GM06990 (cell line): ENCODE results near the gene PKIG.

Experiments
- DNase-seq: peaks from one replicate; pipeline ENCODE4 v3.0.0-alpha.2; 2011; ENCODE audit not compliant: insufficient read length; ENCODE audit errors: extremely low read depth
- H3K27me3 ChIP-seq: replicated peaks from 2 replicates; pipeline ENCODE4 v1.6.0; 2011; ENCODE audit warnings: low read length; ENCODE audit not compliant: control insufficient read depth, insufficient read depth
- H3K36me3 ChIP-seq: 2 replicates; pipeline ENCODE4 v1.5.1; 2011; ENCODE audit warnings: low read length; ENCODE audit not compliant: control insufficient read depth, insufficient read depth
- H3K4me3 ChIP-seq: replicated peaks from 2 replicates; pipeline ENCODE4 v1.5.1; 2011; ENCODE audit warnings: low read depth, mild to moderate bottlenecking, control low read depth, low read length
- CTCF ChIP-seq: IDR thresholded peaks from 2 replicates; pipeline ENCODE4 v1.5.1; 2011; ENCODE audit warnings: low read length, control low read depth, mild to moderate bottlenecking, inconsistent platforms; ENCODE audit not compliant: insufficient read depth, poor library complexity, severe bottlenecking

The PKIG gene

GRCh38 chr20:44633187-44633810 is 50.9 kb downstream of the PKIG start:
- Histone ChIP-seq H3K4me3 (no peak overlapping the region), H3K36me3 (peaks cover 42% of the 10 kb centered on the region), H3K27me3 (no peaks in the 10 kb centered on the region)
- no peak for TF ChIP-seq CTCF
- DNase-seq, result no peak

- Histone ChIP-seq H3K27me3 (no peaks in the 10 kb centered on the region), H3K36me3 (peaks cover 39% of the 10 kb centered on the region), H3K4me3 (no peak overlapping the region)
- DNase-seq, result no peak
- no peak for TF ChIP-seq CTCF
These were observed 51.7 kb downstream of the PKIG start for GRCh38 chr20:44633872-44634600.

DNA sequence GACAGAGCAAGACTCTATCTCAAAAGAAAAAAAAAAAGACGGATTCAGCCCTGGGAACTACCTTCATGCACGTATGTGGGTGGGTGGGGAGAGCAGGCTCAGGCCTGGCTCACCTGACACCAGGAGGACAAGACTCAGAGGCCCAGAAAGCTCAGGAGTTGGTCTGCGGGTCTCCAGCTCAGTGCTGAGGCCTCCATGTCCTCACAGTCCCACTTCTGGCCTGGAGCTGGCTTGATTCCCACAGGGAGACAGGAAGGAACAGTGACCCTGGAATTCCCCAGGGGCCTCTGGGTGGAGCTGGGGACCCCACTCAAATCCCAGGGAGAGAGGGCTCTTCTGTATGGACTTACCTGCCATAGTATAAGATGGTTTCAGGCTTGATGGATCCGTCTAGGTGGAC is 53.5 kb downstream of the PKIG start:
- H3K27me3 ChIP-seq, result no peaks in the 10 kb centered on the region
- no peak overlapping the region for H3K4me3 ChIP-seq
- DNase-seq, result no peak
- TF ChIP-seq CTCF, result no peak
- peaks cover 38% of the 10 kb centered on the region for H3K36me3 ChIP-seq

- no peaks in the 10 kb centered on the region for H3K27me3 ChIP-seq
These were observed 54.7 kb downstream of the PKIG start for GRCh38 chr20:44637042-44637441.

GRCh38 chr20:44637522-44638372 is 55.4 kb downstream of the PKIG start:
- TF ChIP-seq CTCF, result no peak
- Histone ChIP-seq H3K36me3 (peaks cover 32% of the 10 kb centered on the region), H3K4me3 (no peak overlapping the region), H3K27me3 (no peaks in the 10 kb centered on the region)
- DNase-seq, result no peak

More at GRCh38 chr20:44637042-44637441, 54.7 kb downstream of the PKIG start:
- H3K4me3 ChIP-seq, result no peak overlapping the region
- TF ChIP-seq CTCF, result no peak
- peaks cover 34% of the 10 kb centered on the region for H3K36me3 ChIP-seq
- no peak for DNase-seq
